GM11168 (cell line): Measurements from ENCODE around the gene PICALM.

Experiments used
- in situ Hi-C: fragments of 300-500 bp; cut with MboI; formaldehyde crosslinking; loops from one replicate; pipeline ENCODE4 v1.12.0; 2022; ENCODE audit warnings: low sequenced_read_pairs; ENCODE audit not compliant: unreplicated experiment

Gene PICALM

DNA sequence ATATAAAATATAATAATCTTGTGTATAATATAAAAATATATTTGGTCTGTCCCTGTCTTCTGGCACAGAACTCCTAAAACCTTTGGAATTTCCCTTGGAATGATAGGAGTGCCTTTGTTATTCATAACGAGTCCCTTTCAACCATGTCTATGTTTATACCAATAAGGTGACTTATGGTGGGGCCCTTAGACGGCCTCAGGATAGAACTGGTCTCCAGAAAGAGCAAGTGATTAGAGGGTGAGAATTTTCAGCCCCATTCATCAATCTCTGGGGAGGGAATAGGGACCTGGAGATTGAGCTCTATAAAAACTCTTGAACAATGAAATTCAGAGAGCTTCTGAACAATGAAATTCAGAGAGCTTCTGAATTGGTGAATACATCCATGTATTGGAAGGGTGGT, 18.4 kb upstream of the PICALM start:
- in situ Hi-C loops: no loop called here

- in situ Hi-C loops: no loop called here
Measured at GRCh38 chr11:86081455-86081854, 12.6 kb upstream of the PICALM start.

GRCh38 chr11:86079421-86079820, 10.5 kb upstream of the PICALM start:
- in situ Hi-C loops: no loop called here

- in situ Hi-C loops: no loop called here
Measured at GRCh38 chr11:86073948-86074347, 5.1 kb upstream of the PICALM start.

DNA sequence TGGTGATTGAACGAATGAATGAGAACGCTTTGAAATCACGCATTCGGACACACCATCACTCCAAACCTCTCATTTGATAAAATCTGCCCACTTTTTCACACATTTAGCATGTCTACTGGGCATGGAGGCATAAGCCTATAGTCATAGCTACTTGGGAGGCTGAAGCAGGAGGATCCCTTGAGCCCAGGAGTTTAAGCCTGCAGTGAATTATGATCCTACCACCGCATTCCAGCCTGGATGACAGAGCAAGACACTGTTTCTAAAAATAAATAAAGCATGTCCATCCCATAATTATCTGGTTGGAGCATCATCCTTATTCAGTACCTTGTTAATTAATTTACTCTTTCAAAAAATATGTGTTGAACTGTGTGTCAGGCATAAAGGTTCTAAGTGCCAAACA, 3.3 kb upstream of the PICALM start:
- in situ Hi-C loops: no loop called here

- in situ Hi-C loops: no loop called here
Measured at GRCh38 chr11:86070142-86071056, 1.5 kb upstream of the PICALM start.

GRCh38 chr11:86069408-86070101, 671 bp upstream of the PICALM start:
- in situ Hi-C loops: no loop called here

DNA sequence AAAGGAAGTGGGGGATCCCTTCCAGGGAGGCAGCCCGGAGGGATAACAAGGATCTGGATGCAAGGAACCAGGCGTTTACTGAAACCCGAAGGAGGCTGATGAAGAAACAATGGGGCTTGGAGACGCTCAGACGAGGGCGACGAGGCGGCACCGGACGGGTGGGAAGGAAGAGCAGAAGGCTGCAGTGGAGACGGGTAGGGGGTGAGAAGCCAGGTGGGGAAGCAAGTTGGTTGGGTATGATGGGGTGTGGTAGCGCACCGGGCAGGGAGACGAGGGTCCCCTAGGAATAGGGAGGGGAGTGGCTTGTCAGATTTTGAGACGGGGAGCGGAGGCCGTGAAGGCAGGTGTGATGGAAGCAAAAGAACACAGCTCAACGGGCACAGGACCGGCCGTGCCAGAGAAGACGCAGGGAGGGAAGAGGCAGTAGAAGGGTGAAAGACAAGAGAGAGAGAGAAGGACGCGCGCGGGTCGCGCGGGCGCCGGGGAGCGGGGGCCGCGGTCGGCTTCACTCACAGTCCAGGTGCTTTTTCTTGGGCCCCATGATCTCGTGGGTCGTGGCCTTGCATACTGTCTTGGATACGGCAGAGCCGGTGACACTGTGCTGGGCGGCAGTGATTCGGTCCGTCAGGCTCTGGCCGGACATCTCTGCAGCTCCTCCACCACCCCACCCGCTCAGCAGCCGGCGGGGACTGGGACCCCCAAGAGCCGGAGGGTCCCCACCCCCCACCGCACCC, 579 bp downstream of the PICALM start:
- in situ Hi-C loops: no loop called here

DNA sequence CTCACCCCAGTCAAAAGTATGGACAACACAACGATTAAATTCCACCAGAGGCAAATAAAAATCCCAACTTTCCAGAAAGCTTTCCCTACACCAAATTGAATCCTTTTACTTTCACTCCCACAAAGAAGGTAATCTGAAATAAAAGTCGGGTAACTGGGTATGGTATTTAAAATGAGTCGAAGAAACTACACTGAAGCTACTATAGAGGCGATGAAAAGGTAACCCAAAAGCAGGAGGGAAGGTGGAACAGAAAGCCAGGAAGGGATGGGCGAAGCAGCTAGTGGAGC, 1.1 kb downstream of the PICALM start:
- in situ Hi-C loops: no loop called here

GRCh38 chr11:86067009-86067850, 1.7 kb downstream of the PICALM start:
- in situ Hi-C loops: no loop called here

DNA sequence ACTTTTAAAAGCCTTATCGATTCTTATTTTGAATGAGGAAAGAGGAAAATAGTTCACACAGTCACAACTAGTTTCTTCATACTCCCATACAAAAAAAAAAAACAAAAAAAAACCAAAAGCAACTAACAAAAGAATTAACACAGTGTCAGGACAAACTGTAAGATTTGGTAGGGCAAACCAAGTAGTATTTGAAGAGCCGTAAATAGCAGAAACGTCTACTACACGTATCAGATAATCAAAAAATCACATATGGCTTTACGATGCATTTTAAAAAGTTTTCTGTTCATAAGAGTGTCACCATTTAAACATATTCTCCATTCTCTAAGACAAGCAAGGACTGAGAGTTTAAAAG, 2.3 kb downstream of the PICALM start:
- in situ Hi-C loops: no loop called here

- in situ Hi-C loops: no loop called here
Measured at GRCh38 chr11:86066033-86066432, 2.9 kb downstream of the PICALM start.

GRCh38 chr11:86064220-86064803, 4.6 kb downstream of the PICALM start:
- in situ Hi-C loops: no loop called here

GRCh38 chr11:86063536-86063935, 5.3 kb downstream of the PICALM start:
- in situ Hi-C loops: no loop called here

GRCh38 chr11:86062719-86063118, 6.2 kb downstream of the PICALM start:
- in situ Hi-C loops: no loop called here

- in situ Hi-C loops: no loop called here
Measured at GRCh38 chr11:86061483-86062205, 7.2 kb downstream of the PICALM start.

DNA sequence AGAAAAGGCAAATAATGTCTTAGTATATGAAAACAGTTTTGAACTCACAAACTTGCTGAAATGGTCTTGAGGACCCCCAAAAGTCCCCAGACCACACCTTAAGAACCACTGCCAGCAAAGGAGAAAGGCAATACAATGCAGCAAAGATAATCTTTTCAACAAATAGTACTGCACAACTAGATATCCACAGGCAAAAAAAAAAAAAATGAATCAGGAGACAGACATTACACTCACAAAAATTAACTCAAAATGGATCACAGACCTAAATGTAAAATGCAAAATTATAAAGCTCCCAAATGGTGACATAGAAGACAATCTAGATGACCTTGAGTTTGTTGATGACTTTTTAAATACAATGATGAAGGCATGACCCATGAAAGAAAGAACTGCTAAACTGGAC, 8.3 kb downstream of the PICALM start:
- in situ Hi-C loops: no loop called here

DNA sequence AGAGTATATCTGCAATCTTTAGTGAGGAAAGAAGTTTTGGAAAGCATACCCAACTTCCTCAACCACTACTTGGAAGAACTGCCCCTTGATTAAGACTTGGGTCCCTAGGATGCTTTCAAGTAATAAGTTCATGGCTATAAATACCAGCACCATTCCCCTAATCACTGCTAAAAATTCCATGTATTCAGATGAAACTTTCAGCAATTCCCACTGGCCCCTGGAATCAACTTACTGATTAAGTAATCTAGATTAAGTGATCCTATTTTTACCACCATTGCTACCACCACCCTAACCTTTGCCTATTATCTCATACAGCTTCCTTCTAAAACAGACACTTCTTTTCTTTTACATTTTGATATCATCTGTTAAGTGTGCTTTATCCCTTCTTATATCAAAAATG, 10.5 kb downstream of the PICALM start:
- in situ Hi-C loops: no loop called here

GRCh38 chr11:86056351-86056854, 12.5 kb downstream of the PICALM start:
- in situ Hi-C loops: no loop called here
